Vagina (tissue), 2 donors: ENCODE data around the gene OXNAD1. TPM values are rescaled to one million over a fixed set of nuclear protein-coding genes. Genes with fewer than 3 reads are reported as not detected.
A peak's percentile ranks its signal among the peaks of the same experiment; 100 is the strongest.

Experiments
- DNase-seq, 2 donors: peaks; one replicate each; pipeline ENCODE4 v3.0.0-alpha.2; 2017; ENCODE audit errors: extremely low spot score in 2 of 2
- H3K27ac ChIP-seq: fragments of 200-600 bp; sonication (generic); one replicate; pipeline ENCODE4 v1.5.1; 2019
- H3K27me3 ChIP-seq: fragments of 200-600 bp; sonication (generic); one replicate; pipeline ENCODE4 v1.5.1; 2019
- H3K36me3 ChIP-seq, 2 donors: fragments of 200-600 bp; sonication (generic); one replicate each; pipeline ENCODE4 v1.5.1; 2017 to 2019
- H3K4me1 ChIP-seq: fragments of 200-600 bp; sonication (generic); one replicate; pipeline ENCODE4 v1.5.1; 2019
- H3K4me3 ChIP-seq, 2 donors: fragments of 200-600 bp; sonication (generic); 1 replicate in 1 of 2; 2 replicates in 1 of 2; pipeline ENCODE4 v1.5.1; 2016 to 2019
- H3K9me3 ChIP-seq: fragments of 200-600 bp; sonication (generic); one replicate; pipeline ENCODE4 v1.5.1; 2019
- CTCF ChIP-seq, 3 experiments: fragments of 450-650 bp in 2 of 3; fragments of 200-600 bp in 1 of 3; sonication (generic) in 1 of 3; IDR thresholded peaks; one replicate each; pipeline ENCODE4 v1.5.1; 2017 to 2019; ENCODE audit warnings: antibody characterized with exemption in 3 of 3, mild to moderate bottlenecking in 2 of 3, moderate library complexity in 2 of 3
- POLR2A ChIP-seq, 2 donors: fragments of 450-650 bp; IDR thresholded peaks; one replicate each; pipeline ENCODE4 v1.6.1; 2017; ENCODE audit warnings: antibody characterized with exemption in 2 of 2, mild to moderate bottlenecking in 2 of 2, moderate library complexity in 2 of 2
- POLR2AphosphoS5 ChIP-seq, 2 donors: sonication (generic); formaldehyde crosslinking; IDR thresholded peaks; one replicate each; pipeline ENCODE4 v1.9.0; 2017; ENCODE audit warnings: antibody characterized with exemption in 2 of 2, mild to moderate bottlenecking in 2 of 2, low read depth in 1 of 2; ENCODE audit not compliant: insufficient read depth in 1 of 2
- intact Hi-C: fragments of 100-400 bp; cut with DNase I; formaldehyde crosslinking; loops from one replicate; pipeline ENCODE4 v1.15.1; 2023
- total RNA-seq: library from RNA; depleted of rRNA; stranded (reverse); fragments of >200 nt; gene quantifications from one replicate; pipeline ENCODE4 v1.2.3, GENCODE V29; 2016

OXNAD1 gene
- total RNA-seq, 1 donor from 2014 or later = 30.0 TPM

DNA sequence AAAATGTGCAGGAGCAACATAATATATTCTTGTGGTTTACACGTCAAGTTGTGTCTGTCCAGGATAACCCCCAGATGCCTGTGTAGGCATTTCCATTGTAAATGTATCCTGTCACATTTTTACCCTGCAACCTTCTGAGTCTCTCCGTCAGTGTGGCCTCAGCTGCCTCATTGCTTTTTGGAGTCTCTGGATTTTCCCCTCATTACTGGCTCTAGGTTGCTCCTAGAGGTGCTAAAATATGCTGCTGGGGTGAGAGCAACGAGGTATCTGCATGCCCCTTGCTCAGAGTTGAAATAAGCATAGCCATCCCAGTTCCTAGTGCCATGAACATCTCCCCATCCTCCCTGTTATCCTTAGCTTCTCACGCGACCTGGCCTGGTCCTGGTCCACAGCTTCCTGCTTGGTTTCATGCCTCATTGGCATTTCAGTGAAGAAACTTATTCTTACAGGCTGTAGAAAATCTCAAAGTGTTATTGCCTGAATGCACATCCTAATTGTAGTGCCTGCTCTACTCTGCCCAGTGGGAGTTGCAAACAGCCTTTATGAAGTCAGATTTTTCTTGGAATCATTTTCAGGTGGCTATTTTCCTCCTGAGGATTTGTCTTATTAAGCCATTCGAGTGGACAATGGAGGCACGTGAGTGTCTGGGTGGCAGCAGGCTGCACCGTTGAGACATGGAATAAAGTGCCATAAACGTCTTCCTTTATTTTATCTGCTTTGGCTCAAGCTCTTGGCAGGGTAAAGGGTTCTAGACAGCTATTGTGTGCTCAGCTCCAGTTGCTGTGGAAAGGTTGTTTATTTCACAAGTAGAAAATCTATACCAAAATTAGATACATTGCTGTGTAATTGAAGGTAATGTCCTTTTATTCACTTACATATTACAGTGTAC is 33.2 kb downstream of the OXNAD1 start:
- no peak for DNase-seq
- Histone ChIP-seq H3K4me3 (no peak overlapping the region), H3K27me3 (no peaks in the 10 kb centered on the region), H3K4me1 (no peaks in the 10 kb centered on the region), H3K27ac (no peak overlapping the region), H3K9me3 (no peaks in the 10 kb centered on the region), H3K36me3 (peaks cover 0 to 20% of the 10 kb centered on the region in 2 donors)
- TF ChIP-seq POLR2A (IDR thresholded peaks at IDR 0.05) (no peak), CTCF (IDR thresholded peaks at IDR 0.05) (no peak), POLR2AphosphoS5 (IDR thresholded peaks at IDR 0.05; ENCODE audit: insufficient read depth in 1 of 2, low read depth in 1 of 2) (no peak)
- intact Hi-C loops = no loop called here

DNA sequence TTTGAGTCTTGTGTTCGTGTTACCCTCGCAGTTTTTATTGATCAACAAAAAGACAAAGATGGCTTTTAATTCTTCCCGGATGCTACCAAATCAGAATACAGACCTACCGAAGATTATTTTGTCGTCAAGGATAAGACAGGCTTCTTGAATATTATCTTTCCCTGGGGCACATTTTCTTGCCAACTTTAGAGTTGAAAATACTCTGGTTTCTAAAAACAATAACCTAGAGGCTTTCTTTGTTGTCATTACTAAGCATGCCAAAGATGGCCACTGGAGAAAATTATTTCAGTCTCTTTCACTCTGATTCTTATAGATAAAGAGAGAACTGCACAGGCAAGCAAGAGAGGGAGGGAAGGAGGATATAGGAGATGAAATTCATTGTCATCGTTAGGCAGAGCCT is 33.9 kb downstream of the OXNAD1 start:
- intact Hi-C loops = no loop called here
- no peaks in the 10 kb centered on the region for H3K9me3 ChIP-seq
- TF ChIP-seq POLR2AphosphoS5 (IDR thresholded peaks at IDR 0.05; ENCODE audit: insufficient read depth in 1 of 2, low read depth in 1 of 2) (no peak), POLR2A (IDR thresholded peaks at IDR 0.05) (no peak), CTCF (IDR thresholded peaks at IDR 0.05) (no peak)
- H3K36me3 ChIP-seq = peaks cover 0 to 20% of the 10 kb centered on the region in 2 donors
- H3K27me3 ChIP-seq = no peaks in the 10 kb centered on the region
- H3K4me1 ChIP-seq = no peaks in the 10 kb centered on the region
- no peak overlapping the region for H3K4me3 ChIP-seq
- no peak for DNase-seq
- H3K27ac ChIP-seq = no peak overlapping the region

- intact Hi-C loops = no loop called here
- Histone ChIP-seq H3K36me3 (peaks cover 0 to 20% of the 10 kb centered on the region in 2 donors), H3K4me3 (no peak overlapping the region), H3K27me3 (no peaks in the 10 kb centered on the region), H3K27ac (no peak overlapping the region), H3K4me1 (no peaks in the 10 kb centered on the region), H3K9me3 (no peaks in the 10 kb centered on the region)
- no peak for TF ChIP-seq POLR2A (IDR thresholded peaks at IDR 0.05)
- no peak for TF ChIP-seq CTCF (IDR thresholded peaks at IDR 0.05)
- no peak for TF ChIP-seq POLR2AphosphoS5 (IDR thresholded peaks at IDR 0.05; ENCODE audit: insufficient read depth in 1 of 2, low read depth in 1 of 2)
- DNase-seq = no peak
These were observed 34.7 kb downstream of the OXNAD1 start for GRCh38 chr3:16299746-16300145.

- Histone ChIP-seq H3K27ac (no peak overlapping the region), H3K27me3 (no peaks in the 10 kb centered on the region), H3K4me1 (no peaks in the 10 kb centered on the region), H3K9me3 (no peaks in the 10 kb centered on the region), H3K36me3 (peaks cover 0 to 18% of the 10 kb centered on the region in 2 donors), H3K4me3 (no peak overlapping the region)
- intact Hi-C loops = no loop called here
- DNase-seq = no peak
- TF ChIP-seq CTCF (IDR thresholded peaks at IDR 0.05) (no peak), POLR2A (IDR thresholded peaks at IDR 0.05) (no peak), POLR2AphosphoS5 (IDR thresholded peaks at IDR 0.05; ENCODE audit: insufficient read depth in 1 of 2, low read depth in 1 of 2) (no peak)
These were observed 35.3 kb downstream of the OXNAD1 start for GRCh38 chr3:16300307-16300706.

GRCh38 chr3:16300881-16301359 is 35.9 kb downstream of the OXNAD1 start:
- H3K9me3 ChIP-seq = no peaks in the 10 kb centered on the region
- no peak overlapping the region for H3K4me3 ChIP-seq
- no peaks in the 10 kb centered on the region for H3K4me1 ChIP-seq
- no peak for DNase-seq
- peaks cover 0 to 18% of the 10 kb centered on the region in 2 donors for H3K36me3 ChIP-seq
- H3K27me3 ChIP-seq = no peaks in the 10 kb centered on the region
- intact Hi-C loops = no loop called here
- TF ChIP-seq POLR2A (IDR thresholded peaks at IDR 0.05) (no peak), CTCF (IDR thresholded peaks at IDR 0.05) (no peak), POLR2AphosphoS5 (IDR thresholded peaks at IDR 0.05; ENCODE audit: insufficient read depth in 1 of 2, low read depth in 1 of 2) (peak in 1 of 2 donors; percentile 4)
- H3K27ac ChIP-seq = no peak overlapping the region
